Measurements from ENCODE around the gene DYNLRB1.

Gene DYNLRB1

DNA sequence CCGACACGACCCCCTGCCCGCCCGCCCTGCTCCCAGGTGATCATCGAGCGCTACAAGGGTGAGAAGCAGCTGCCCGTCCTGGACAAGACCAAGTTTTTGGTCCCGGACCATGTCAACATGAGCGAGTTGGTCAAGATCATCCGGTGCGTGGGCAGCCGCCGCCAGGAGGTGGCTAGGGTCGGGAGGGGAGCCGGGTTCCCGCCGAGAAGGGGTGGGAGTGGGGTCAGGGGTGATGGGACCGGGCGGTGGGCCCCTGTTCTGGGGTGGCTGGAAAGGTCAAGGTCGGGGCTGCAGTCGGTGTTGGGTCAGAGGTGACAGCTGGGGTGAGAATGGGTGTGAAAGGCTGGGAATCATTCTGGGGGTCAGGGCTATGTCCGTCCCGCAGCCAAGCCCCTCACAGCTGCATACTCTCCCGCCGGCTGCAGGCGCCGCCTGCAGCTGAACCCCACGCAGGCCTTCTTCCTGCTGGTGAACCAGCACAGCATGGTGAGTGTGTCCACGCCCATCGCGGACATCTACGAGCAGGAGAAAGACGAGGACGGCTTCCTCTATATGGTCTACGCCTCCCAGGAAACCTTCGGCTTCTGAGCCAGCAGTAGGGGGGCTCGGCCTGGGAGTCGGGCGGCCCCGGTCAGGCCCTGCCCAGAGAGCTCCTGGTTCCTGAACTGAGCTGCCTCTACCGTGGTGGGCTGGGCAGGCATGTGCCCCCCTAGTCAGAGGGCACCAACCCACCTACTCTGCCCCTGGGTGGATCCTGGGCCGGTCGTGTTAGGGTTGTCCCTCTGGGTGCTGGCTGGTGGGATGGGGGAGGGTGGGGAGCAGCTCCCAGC lies 43.3 kb downstream of the DYNLRB1 start:
- peak; percentile 45 for DNase-seq

DNA sequence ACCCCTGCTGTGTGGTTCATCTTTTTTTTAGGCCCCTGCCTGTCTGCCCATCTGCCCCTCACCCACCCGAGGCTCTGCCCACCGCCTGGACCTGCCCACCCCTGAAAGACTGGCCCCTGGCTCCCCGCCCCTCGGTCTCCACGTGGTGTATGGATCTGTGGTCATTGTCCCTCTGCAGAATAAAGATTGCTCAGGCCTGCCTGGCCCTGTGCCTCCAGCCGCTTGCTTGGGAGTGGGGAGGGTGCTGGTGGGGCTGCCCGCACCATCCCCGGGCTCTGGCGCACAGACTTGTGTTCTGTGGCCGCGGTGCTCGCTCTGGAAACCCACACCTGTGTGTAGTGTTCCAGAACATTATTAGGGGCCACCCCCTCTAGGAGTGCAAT lies 43.9 kb downstream of the DYNLRB1 start:
- DNase-seq = no peak

DNA sequence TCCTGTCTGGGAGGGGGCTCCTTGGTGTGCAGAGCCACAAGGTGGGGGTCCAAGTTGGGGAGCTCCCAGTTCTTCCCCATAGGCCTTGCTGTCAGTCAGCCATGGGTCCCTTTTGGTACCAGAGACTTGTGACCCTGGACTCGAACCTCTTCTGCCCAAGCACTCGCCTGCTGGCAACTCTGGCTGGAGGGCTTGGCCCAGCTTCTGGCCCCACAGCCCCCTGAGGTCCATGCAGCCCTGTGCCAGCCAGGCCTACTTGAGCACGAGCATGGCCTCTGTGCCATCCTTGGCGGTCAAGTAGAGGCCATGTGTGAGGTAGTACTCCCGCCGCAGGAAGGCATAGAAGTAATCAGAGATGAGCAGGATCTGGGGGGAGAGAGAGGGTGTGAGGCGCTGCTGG lies 44.4 kb downstream of the DYNLRB1 start:
- DNase-seq = no peak

DNA sequence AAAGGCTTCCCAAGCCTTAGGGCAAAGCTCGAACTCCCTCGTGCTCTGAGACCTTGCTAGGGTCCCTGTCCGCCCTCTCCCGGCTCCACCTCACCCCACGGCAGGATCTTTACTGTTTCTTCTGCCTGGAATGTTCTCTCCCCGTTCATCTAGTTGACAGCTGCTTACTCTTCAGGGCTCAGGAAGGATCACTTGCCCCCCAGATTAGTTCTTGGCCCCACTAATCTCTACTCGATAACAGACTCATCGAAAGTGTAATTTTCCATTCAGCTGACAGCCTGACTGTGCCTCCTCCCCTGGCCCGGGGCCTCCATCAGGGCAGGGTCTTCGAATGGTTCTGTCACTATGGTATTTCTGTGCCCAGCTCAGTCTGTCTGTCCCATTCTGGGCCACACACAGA lies 45.4 kb downstream of the DYNLRB1 start:
- no peak for DNase-seq

DNA sequence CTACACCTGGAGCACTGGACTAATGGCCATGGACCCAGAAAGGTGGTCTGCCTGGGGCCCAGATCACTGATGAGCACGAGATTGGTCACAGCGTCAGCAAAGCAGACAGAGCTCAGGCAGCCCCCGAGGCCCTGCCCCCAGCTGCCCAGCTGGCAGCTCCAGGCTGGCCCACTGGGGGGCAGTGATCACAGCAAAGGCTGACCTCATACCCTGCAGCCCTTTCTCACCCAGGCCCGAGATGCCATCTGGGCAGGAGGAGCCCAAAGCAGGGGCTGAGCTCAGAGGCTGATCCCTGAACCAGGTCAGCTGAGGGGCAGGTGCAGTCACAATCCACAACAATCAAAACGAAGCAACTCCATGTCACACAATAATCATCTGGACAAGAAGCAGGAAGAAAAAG lies 46.4 kb downstream of the DYNLRB1 start:
- DNase-seq = peak; percentile 54

DNA sequence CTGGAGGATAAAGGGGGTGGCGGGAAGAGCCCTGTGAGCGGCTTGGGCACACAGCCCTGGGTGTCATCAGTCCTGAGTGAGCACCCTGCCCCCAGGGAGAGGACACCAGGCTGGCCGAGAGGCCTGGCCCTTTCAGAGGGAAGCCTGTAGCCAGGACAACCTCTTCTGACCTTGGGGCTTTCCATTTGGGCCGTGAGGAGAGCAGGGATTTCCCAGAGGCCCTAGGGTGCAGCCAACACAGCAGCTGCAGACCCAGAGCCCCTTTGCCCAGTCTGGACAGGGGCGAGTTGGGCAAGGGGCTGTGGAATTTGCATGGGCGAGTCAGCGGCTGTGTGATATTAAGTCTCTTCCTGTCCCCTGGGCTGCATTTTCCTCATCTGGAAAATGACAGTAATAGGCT lies 48.6 kb downstream of the DYNLRB1 start:
- no peak for DNase-seq

DNA sequence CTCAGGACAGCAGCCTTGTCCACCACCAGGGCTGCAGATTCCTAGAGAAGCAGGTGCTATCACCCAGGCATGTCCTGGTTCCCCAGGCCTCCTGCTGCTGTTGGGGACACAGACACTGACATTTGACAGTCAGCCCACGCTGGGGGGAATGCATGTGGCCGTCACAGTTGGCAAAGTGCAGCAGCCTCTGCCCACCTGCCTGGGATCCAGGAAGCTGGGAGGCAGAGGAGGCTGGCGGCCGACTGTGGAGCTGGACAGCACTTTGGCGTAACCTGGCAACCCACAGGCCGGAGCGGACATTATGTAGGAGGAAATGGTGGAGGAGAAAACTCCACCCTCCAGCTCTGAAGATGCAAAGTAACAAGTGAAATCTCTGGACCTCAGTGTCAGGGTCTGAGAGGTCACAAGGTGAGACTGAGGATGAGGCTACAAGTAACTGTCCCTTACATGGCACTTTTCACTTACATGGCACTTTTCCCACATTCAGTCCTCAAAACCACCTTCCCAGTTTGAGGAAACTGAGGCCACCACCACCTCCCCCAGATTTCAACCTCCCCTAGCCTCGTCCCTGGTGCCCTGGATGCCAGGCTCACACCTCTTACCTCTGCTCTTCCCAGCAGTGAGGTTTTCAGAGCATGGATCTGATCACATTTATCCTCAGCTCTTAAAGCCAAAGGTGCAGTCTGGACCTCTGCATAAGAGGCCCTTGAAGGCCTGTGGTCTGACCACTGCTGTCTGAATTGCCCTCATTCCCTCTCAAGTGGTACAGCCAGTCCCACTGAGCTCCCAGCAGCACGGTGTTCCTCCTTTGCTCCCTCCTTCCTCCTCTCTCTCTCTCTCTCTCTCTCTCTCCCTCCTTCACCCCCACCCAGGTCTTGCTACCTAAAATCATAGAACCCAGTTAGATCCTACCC lies 51.0 kb downstream of the DYNLRB1 start:
- no peak for DNase-seq

DNA sequence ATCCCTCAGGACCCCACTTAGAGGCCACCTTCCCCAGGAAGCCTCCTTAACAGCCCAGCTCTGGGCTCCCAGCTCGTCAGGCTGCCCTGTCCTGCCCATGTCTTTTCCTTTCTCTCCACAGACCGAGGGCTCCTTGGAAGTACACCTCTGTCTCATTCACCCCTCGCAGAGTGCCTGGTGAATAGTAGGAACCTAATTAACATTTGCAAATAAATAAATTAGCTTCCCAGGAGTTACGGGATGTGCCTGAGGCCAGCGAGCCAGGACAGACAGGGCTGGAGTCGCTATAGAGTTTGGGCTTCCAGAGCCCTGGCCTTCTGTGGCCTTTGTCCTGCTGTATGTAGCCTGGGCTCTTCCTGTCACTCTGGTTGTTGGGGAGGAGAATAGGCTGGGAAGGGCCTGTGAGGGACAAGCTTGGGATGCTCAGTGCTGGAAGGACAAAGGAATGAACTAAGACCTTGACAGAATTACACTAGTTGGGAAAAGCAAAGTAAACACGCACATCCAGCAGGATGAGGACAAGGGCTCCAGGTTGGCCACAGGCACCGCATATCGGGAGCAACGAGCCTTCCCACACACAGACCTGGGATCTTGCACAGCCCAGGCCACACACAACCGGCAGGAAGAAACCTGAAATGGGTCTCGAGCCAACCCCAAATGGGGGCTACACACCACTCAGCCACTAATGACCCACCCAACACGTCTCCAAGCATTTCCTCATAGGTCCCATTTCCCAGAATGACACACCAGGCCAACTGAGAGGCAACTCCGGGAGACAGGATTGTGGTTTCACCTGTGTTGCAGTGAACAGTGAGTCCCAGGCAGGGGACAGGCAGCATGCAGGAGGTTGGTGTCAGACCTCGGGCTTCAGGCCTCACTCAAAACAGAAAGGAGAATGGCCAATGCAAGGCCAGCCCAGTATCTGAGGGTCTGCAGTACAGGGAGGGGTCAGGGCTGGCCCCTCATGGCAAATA lies 52.0 kb downstream of the DYNLRB1 start:
- no peak for DNase-seq

DNA sequence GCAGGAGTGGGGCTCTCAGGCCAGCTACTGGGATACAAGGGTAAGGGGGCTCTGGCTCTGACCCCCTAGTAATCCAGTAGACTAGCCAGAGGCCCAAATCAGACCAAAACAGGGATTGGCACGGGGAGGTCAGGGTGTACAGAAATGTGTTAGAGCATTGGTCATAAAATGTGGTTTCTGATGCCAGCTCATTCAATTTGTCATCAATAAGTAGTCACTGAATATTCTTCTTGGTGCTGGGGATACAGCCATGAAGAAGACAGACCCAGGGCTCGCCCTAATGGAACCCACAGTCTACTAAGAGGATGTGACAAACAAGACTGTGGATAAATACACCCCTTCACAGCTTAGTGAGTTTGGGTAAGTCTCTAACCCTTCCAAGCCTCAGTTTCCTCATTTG lies 53.4 kb downstream of the DYNLRB1 start:
- no peak for DNase-seq

DNA sequence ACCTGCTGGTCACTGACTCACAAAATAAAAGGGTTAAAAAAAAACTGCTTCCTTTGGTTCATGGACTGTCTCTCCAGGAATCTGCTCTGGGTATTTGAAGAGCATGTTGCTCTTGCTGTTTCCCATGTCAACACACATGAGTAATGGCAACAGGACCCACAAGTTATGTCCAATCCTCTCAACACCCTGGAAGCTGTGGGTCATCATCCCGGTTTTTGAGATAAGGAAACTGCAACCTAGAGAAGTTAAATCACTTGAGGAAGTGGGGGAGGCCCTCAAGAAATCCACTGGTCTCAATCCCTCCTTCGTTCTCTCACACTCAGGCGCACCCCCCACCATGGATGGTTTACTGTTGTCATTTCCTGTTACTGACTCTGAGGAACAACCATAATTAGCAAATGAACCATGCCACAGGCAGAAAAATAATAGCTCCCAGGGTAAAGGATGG lies 54.7 kb downstream of the DYNLRB1 start:
- DNase-seq = no peak

DNA sequence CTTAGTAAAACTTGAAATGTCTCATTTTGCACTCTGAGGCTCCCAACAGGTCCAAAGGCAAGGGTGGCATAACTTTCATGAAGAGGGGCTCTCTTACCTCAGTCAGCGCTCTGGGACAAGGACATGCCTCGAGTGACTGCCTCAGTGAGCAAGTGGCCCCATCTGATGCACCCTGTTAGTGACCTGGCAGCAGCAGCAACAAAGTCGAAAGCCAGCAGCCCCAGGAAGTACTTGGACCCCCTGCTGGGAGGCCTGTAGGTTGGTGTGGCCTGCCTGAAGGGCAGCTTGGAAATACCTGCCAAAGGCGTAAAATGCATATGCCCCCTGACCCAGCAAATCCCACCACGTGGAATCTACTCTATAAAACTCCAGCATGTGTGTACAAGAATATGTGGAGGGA lies 55.5 kb downstream of the DYNLRB1 start:
- no peak for DNase-seq

DNA sequence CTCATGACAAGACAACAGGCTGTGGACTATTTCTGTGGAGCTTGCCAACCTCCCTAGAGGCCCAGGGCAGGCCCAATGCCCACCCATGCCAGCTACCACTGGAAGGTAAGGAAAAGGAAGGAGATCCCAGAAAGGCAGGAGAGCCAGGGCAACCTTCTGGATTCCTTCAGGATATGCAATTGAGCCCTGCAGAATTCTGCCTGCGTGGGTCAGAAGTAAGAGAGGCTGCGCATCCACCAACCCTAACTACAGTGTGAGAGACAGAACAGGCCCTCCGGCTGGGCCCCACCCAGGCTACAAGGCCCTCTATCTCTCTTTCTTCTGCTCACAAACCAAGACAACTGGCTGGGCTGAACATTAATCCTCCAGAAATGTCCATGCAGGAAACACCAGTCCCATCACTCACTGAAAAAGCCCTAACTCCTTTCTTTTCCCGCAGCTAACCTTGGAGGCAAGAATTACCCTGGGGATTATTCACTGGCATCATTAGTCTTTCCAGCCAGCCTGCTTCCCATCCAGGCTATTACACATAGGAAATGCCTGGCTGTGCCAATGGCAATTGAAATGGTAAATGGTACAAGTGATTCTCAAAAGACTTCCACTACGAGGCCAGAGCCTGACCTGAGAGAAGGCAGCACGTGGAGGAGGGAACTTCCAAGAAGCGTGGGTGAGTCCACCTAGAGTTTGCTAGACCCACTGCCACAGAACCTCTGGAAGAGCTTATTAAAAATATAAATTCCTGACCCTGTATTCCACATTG lies 57.5 kb downstream of the DYNLRB1 start:
- DNase-seq = no peak

DNA sequence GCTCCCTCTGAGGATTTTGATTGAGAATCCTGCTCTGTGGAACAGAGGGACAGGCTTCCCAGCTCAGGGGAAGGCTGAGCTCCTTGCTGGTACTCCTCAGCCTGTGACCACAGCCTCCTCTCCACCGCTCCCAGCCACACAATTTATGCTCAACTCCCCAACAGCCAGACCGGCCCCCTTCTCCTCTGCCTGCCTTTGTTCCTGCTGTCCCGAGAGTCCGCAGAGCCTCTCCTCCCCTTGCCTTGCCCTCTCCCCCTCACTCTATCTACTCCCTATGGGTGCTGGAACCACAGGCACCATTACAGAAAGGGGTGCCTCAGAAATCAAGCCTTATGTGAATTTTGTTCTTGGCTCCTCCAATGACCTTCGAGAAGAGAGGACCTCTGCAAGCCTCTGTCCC lies 58.2 kb downstream of the DYNLRB1 start:
- DNase-seq = no peak

DNA sequence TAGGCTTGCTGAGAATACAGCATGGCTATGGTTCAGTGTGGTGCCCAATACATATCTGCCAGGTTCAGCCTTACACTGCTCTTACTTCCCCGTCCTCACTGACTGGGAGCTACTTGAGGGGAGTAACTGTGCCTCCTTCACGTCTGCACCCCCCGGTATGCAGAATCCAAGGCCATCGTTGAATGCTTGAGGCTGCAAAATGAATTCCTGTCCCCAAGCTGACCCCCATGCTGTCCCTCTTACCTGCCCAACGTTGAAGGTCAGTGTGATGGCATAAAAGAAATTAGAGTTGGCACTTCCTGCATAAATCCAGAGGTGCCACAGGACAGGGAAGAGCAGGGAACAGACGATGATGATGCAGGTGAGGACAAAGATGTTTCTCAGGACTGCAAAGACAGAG lies 58.6 kb downstream of the DYNLRB1 start:
- DNase-seq = no peak

DNA sequence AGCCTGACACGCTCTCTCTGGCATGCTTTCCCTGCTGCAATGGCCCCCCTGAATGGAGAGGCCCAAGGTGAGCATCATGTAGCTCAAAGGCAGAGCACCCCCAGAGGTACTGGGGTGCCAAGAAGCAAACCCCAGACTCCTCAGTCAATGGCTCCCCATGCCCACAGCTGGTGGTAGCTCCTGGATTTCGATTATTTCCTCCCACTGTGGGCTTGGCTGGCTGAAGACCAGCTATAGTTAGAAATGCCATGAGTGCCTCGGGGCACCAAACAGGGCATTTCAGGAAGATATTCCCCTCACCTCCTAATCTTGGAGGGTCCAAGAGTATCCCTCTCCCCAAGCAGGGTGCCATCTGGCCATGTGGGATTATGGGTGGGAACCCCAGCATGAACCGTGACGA lies 59.0 kb downstream of the DYNLRB1 start:
- DNase-seq = no peak

DNA sequence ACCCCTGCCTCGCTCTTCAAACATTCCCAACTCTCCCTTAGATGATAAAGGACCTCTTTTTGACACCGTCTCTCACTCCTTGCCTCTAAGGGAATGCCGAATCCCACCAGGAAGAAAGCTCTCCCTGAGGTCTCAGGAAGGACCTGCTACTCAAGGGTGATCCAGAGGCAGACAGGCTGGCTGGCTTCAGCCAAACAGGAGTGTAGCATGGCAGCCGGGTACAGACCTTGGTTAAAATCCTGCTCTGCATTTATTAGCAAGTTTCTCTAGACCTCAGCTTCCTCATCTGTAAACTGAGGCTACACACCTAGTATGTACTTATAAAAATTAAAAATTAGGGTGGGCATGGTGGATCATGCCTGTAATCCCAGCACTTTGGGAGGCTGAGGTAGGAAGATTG lies 59.5 kb downstream of the DYNLRB1 start:
- no peak for DNase-seq

DNA sequence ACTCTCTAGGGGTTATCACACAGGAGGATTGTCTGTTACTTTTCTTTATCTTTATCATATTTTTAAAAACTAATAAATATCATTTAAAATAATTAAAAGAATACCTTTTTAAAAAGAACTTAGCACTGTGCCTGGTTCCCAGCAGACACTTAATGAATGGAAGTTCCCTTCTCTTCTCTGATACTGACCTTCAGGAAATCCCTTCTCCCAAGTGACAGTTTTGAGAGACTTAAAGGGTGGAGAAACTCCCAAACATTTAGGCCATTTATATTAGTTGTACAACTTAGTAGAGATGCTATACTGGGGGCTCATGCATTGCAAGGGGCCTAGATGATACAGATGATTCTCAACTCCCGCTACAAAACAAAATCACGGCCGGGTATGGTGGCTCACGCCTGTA lies 60.8 kb downstream of the DYNLRB1 start:
- DNase-seq = no peak

DNA sequence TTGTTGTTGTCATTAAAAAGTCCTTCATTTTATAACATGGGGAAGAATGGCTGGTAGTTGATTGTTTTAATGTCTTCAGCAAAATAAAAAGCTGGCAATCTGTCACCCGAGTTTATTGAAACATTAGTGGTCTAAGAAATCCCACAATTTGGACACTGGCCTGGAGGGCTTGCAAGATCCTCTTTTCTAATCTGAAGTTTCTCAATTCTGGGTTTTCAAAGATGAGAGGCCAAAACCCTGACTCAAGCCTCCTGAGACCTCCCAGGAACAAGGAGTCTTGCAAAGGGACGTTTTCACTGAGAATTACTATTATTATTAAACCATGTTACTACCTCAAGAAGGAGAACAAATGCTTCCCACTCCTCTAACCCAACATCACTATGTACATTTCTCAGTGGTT lies 61.8 kb downstream of the DYNLRB1 start:
- DNase-seq = no peak

DNA sequence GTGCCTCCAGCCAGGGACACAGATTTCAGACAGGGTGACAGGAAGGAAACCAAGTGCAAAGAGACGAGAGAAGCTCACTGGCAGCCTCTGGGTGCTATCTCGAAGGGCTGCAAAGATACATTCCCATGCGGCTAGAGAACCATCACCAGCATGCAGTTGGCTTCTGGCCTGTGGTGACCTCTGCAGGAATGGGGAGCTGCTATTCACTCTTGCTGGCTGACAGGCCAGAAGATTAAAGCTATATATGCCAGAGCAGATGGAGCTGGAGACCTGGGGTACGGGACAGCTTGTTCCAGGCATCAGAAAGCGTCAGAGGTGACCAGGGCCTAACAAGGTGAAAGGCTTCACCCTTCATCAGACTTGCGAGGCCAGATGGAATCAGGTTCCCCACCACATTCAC lies 62.3 kb downstream of the DYNLRB1 start:
- no peak for DNase-seq

DNA sequence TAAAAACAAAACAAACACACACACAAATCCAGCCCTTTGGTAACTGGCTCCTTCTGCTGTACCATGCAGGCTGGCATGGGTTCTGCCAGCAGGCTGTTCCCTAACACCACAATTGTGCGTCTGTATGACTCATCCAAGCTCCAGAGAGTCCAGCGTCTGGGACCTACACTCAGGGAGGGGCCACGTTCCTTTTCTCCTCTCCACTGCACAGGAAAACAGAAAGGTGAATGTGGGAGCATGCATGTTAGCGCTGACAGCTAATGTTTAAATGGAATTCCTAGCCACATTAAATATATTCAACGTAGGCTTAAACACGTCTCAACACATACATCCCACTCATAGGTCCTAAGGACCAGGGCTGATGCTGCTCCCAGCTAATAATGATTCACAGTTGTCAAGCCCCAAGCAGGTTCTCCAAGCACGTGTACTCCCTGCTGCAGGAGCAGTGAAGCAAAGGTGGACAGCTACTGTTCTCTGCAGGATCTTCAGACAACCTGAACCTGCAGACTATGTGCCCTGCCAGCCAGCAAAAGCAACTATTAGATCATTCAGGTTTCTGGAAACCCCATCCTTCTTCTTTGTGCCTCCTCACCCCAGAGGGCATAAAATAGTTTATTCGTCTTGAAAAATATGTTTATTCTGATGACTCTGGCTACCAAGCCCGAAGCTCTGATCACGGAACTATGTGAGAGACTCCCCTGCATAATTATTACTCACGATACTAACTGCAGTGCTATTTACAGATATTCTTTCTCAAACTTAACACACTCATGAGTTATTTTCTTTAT lies 63.2 kb downstream of the DYNLRB1 start:
- DNase-seq = no peak
